HepG2 (cell line): ENCODE data around the gene PRKCZ. TPM values are rescaled to one million over a fixed set of nuclear protein-coding genes. Genes with fewer than 3 reads are reported as not detected.

Source experiments
- ATAC-seq: fragments of 200-7000 bp; cut with Tn5 transposase; 3 replicates; pipeline ENCODE4 v1.9.1; 2020; ENCODE audit warnings: mild to moderate bottlenecking, moderate library complexity
- BruUV-seq: library from RNA; stranded (reverse); fragments of 400-500 nt; replicated peaks from 2 replicates; lab custom pipeline; 2021; lab: Mats Ljungman, UMichigan
- CTCF ChIA-PET: fragments of 300-600 bp; formaldehyde crosslinking; extraction: SDS; loops from one replicate; lab custom pipeline; 2021; ENCODE audit warnings: low total read pairs, inconsistent platforms, low intra/inter-chr PET ratio; lab: Yijun Ruan, JAX
- POLR2A ChIA-PET: fragments of 350-600 bp; sonication (Branson Sonifier 250); formaldehyde crosslinking; loops from one replicate; lab custom pipeline; 2020; ENCODE audit warnings: antibody characterized with exemption, inconsistent platforms; lab: Yijun Ruan, JAX
- DNase-seq: peaks from one replicate; pipeline ENCODE4 v3.0.0-alpha.2; 2015; ENCODE audit warnings: low spot score
- FAIRE-seq: peaks from 3 replicates; lab custom pipeline; 2011; peaks lifted over from hg19 to GRCh38; lab: Jason Lieb, UNC
- H2AFZ ChIP-seq: one replicate; pipeline ENCODE4 v1.6.1; 2011; ENCODE audit warnings: low read length, inconsistent platforms
- H3K27ac ChIP-seq: fragments of 300-600 bp; 3 replicates; pipeline ENCODE4 v1.8.0; 2011; ENCODE audit warnings: mixed run types, mild to moderate bottlenecking, mixed read lengths, low read length, inconsistent platforms; ENCODE audit not compliant: insufficient read depth; ENCODE audit errors: extremely low read length
- H3K27me3 ChIP-seq, 2 experiments: fragments of 200-600 bp in 1 of 2; 2 replicates in 1 of 2; 3 replicates in 1 of 2; pipeline versions ENCODE4 v1.6.0 to v1.8.0; 2011; ENCODE audit warnings: low read length in 2 of 2, mild to moderate bottlenecking in 2 of 2, moderate library complexity in 2 of 2, inconsistent platforms in 1 of 2; ENCODE audit not compliant: insufficient read depth in 2 of 2, control insufficient read depth in 1 of 2
- H3K36me3 ChIP-seq, 2 experiments: fragments of 200-600 bp in 1 of 2; replicated peaks in 1 of 2; 2 replicates in 1 of 2; 3 replicates in 1 of 2; pipeline versions ENCODE4 v1.5.1 to v1.8.0; 2011; ENCODE audit warnings: low read length in 2 of 2, inconsistent platforms in 1 of 2; ENCODE audit not compliant: insufficient read depth in 2 of 2, control insufficient read depth in 1 of 2
- H3K4me1 ChIP-seq: 2 replicates; pipeline ENCODE4 v1.5.1; 2012; ENCODE audit warnings: low read length, inconsistent platforms; ENCODE audit not compliant: insufficient read depth
- H3K4me2 ChIP-seq: 2 replicates; pipeline ENCODE4 v1.6.0; 2011; ENCODE audit warnings: low read depth, low read length, inconsistent platforms
- H3K4me3 ChIP-seq, 3 experiments: fragments of 200-600 bp in 1 of 3; sonication (generic), shearing (Covaris generic) in 1 of 3; replicated peaks in 1 of 3; 2 replicates each; pipeline ENCODE4 v1.5.1; 2011 to 2016; ENCODE audit warnings: low read length in 3 of 3, inconsistent platforms in 2 of 3, low read depth in 2 of 3, mild to moderate bottlenecking in 2 of 3, control low read depth in 1 of 3, mixed read lengths in 1 of 3; ENCODE audit not compliant: insufficient read depth in 1 of 3
- H3K79me2 ChIP-seq: one replicate; pipeline ENCODE4 v1.6.1; 2011; ENCODE audit warnings: low read length, inconsistent platforms; ENCODE audit not compliant: insufficient read depth
- H3K9ac ChIP-seq: 2 replicates; pipeline ENCODE4 v1.6.0; 2011; ENCODE audit warnings: mild to moderate bottlenecking, low read depth, low read length, inconsistent platforms; ENCODE audit not compliant: insufficient read depth
- H3K9me3 ChIP-seq: 2 replicates; pipeline ENCODE4 v1.5.1; 2012; ENCODE audit warnings: mild to moderate bottlenecking, low read length
- H4K20me1 ChIP-seq: 2 replicates; pipeline ENCODE4 v1.6.0; 2011; ENCODE audit warnings: inconsistent platforms, mild to moderate bottlenecking, low read length, moderate library complexity; ENCODE audit not compliant: insufficient read depth
- DRAP1 ChIP-seq: IDR thresholded peaks from 2 replicates; pipeline ENCODE4 v1.6.1; 2016; ENCODE audit warnings: missing genetic modification reagents, missing compliant biosample characterization
- GATA4 ChIP-seq: sonication (generic); IDR thresholded peaks from 2 replicates; pipeline ENCODE4 v1.6.1; 2016; ENCODE audit warnings: antibody characterized with exemption, low read depth, borderline replicate concordance
- HDAC1 ChIP-seq: sonication (generic); formaldehyde crosslinking; IDR thresholded peaks from 2 replicates; pipeline ENCODE4 v1.5.1; 2020; ENCODE audit warnings: mild to moderate bottlenecking, missing genetic modification reagents
- MTA3 ChIP-seq: sonication (generic); formaldehyde crosslinking; IDR thresholded peaks from 2 replicates; pipeline ENCODE4 v1.4.0; 2020; ENCODE audit warnings: missing genetic modification reagents
- NFATC3 ChIP-seq: sonication (generic); formaldehyde crosslinking; IDR thresholded peaks from 2 replicates; pipeline ENCODE4 v1.5.1; 2020; ENCODE audit warnings: mild to moderate bottlenecking, missing genetic modification reagents
- NFYB ChIP-seq: sonication (generic); formaldehyde crosslinking; IDR thresholded peaks from 2 replicates; pipeline ENCODE4 v1.4.0; 2020; ENCODE audit warnings: missing genetic modification reagents
- PBX2 ChIP-seq: IDR thresholded peaks from 2 replicates; pipeline ENCODE4 v1.6.1; 2016; ENCODE audit warnings: control low read depth
- XBP1 ChIP-seq: sonication (generic); formaldehyde crosslinking; IDR thresholded peaks from 2 replicates; pipeline ENCODE4 v1.5.0; 2020; ENCODE audit warnings: missing genetic modification reagents
- ZBTB3 ChIP-seq: sonication (generic); formaldehyde crosslinking; IDR thresholded peaks from 2 replicates; pipeline ENCODE4 v1.4.0; 2020; ENCODE audit warnings: low read depth, mild to moderate bottlenecking, moderate library complexity, missing genetic modification reagents, borderline replicate concordance
- ZMYM3 ChIP-seq: sonication (generic); formaldehyde crosslinking; IDR thresholded peaks from 2 replicates; pipeline ENCODE4 v1.5.1; 2020; ENCODE audit warnings: mild to moderate bottlenecking, missing genetic modification reagents
- ZMYM4 ChIP-seq: sonication (generic); formaldehyde crosslinking; IDR thresholded peaks from 2 replicates; pipeline ENCODE4 v1.8.1; 2023; ENCODE audit warnings: mild to moderate bottlenecking, missing genetic modification reagents
- ZNF274 ChIP-seq: sonication (generic); formaldehyde crosslinking; IDR thresholded peaks from 2 replicates; pipeline ENCODE4 v1.5.1; 2020; ENCODE audit warnings: mild to moderate bottlenecking, missing genetic modification reagents
- WGBS: methylation state at CpG from one replicate; pipeline ENCODE4 v1.1.6; 2017; ENCODE audit warnings: low lambda C conversion rate; 5-methylcytosine and 5-hydroxymethylcytosine counted together
- in situ Hi-C: cut with HindIII; loops from 2 replicates; pipeline ENCODE4 v1.10.0; 2017; ENCODE audit warnings: low pct_unique_long_range_greater_than_20kb; ENCODE audit not compliant: extremely low pct_ligation_motif_present
- intact Hi-C: fragments of 100-400 bp; cut with micrococcal nuclease; formaldehyde crosslinking; loops from one replicate; pipeline ENCODE4 v1.10.0; 2022; ENCODE audit not compliant: unreplicated experiment
- polyA plus RNA-seq, 8 experiments: library from polyadenylated mRNA; depleted of rRNA in 3 of 8; stranded (reverse) in 7 of 8; unstranded in 1 of 8; fragments of >200 nt; fragmentation: Illumina TruSeq in 4 of 8; extraction: Trizol in 4 of 8; gene quantifications; 2 replicates each; pipeline versions ENCODE4 v1.2.1 to v1.2.3, GENCODE V29; 2011 to 2016; ENCODE audit warnings: low read depth in 4 of 8, missing spikeins in 1 of 8, mixed read lengths in 1 of 8; ENCODE audit not compliant: insufficient read depth in 1 of 8
- total RNA-seq, 5 experiments: library from RNA; depleted of rRNA; stranded (reverse); fragments of >200 nt; fragmentation: Illumina TruSeq; extraction: Trizol; gene quantifications; 2 replicates each; pipeline ENCODE4 v1.2.3, GENCODE V29; 2016; ENCODE audit warnings: low read depth in 1 of 5
- TF ChIP-seq, protein P1 (sequence below): sonication (generic); formaldehyde crosslinking; IDR thresholded peaks from 2 replicates; pipeline ENCODE4 v1.4.0; 2020; ENCODE audit warnings: missing genetic modification reagents, borderline replicate concordance
- TF ChIP-seq, protein P2 (sequence below): sonication (generic); formaldehyde crosslinking; IDR thresholded peaks from 2 replicates; pipeline ENCODE4 v1.5.1; 2020; ENCODE audit warnings: mild to moderate bottlenecking, moderate library complexity, missing genetic modification reagents
- TF ChIP-seq, protein P3 (sequence below): sonication (generic); formaldehyde crosslinking; IDR thresholded peaks from 2 replicates; pipeline ENCODE4 v1.5.0; 2020; ENCODE audit warnings: missing genetic modification reagents, mild to moderate bottlenecking, borderline replicate concordance

The PRKCZ gene
- total and polyA plus RNA-seq, 2 of the 13 experiments (the other 11 are each of a cell fraction or from before 2014, with no cell fraction given): 34.7 to 85.2 TPM

GRCh38 chr1:2115702-2116341 is 65.6 kb downstream of the PRKCZ start:
- ATAC-seq: no peak
- no peak overlapping the region for H3K9ac ChIP-seq
- no peaks in the 10 kb centered on the region for H4K20me1 ChIP-seq
- BruUV-seq: no TSS peak
- in situ Hi-C loops (no loop called here), intact Hi-C loops (no loop called here)
- H3K79me2 ChIP-seq: no peaks in the 10 kb centered on the region
- H3K27ac ChIP-seq: no peak overlapping the region
- no peaks in the 10 kb centered on the region for H3K27me3 ChIP-seq
- no peak overlapping the region for H2AFZ ChIP-seq
- no peaks in the 10 kb centered on the region; a peak in 2 of 5 replicates for H3K36me3 ChIP-seq
- ChIA-PET POLR2A (interaction anchor here (1.4 kb wide), 1 partner anchor 11 kb away, joined by 5 read pairs; no protein-coding TSS in a partner anchor), CTCF (no interaction called here)
- H3K4me3 ChIP-seq: no peak overlapping the region
- FAIRE-seq: no peak
- no peaks in the 10 kb centered on the region for H3K4me1 ChIP-seq
- DNase-seq: no peak
- no peak overlapping the region for H3K4me2 ChIP-seq
- 78% methylated on average over 14 of the region's 28 CpGs for WGBS
- no peaks in the 10 kb centered on the region for H3K9me3 ChIP-seq
- no peak for TF ChIP-seq XBP1 (CRISPR knock-in tag)
- no peak for TF ChIP-seq HDAC1
- TF ChIP-seq MTA3: no peak
- no peak for TF ChIP-seq ZBTB3 (CRISPR knock-in tag)
- TF ChIP-seq ZMYM4 (CRISPR knock-in tag): no peak
- TF ChIP-seq ZNF274 (CRISPR knock-in tag): no peak
- no peak for TF ChIP-seq DRAP1 (CRISPR knock-in tag)
- TF ChIP-seq NFATC3 (CRISPR knock-in tag): no peak
- no peak for TF ChIP-seq NFYB (CRISPR knock-in tag)
- TF ChIP-seq, protein P1, sequence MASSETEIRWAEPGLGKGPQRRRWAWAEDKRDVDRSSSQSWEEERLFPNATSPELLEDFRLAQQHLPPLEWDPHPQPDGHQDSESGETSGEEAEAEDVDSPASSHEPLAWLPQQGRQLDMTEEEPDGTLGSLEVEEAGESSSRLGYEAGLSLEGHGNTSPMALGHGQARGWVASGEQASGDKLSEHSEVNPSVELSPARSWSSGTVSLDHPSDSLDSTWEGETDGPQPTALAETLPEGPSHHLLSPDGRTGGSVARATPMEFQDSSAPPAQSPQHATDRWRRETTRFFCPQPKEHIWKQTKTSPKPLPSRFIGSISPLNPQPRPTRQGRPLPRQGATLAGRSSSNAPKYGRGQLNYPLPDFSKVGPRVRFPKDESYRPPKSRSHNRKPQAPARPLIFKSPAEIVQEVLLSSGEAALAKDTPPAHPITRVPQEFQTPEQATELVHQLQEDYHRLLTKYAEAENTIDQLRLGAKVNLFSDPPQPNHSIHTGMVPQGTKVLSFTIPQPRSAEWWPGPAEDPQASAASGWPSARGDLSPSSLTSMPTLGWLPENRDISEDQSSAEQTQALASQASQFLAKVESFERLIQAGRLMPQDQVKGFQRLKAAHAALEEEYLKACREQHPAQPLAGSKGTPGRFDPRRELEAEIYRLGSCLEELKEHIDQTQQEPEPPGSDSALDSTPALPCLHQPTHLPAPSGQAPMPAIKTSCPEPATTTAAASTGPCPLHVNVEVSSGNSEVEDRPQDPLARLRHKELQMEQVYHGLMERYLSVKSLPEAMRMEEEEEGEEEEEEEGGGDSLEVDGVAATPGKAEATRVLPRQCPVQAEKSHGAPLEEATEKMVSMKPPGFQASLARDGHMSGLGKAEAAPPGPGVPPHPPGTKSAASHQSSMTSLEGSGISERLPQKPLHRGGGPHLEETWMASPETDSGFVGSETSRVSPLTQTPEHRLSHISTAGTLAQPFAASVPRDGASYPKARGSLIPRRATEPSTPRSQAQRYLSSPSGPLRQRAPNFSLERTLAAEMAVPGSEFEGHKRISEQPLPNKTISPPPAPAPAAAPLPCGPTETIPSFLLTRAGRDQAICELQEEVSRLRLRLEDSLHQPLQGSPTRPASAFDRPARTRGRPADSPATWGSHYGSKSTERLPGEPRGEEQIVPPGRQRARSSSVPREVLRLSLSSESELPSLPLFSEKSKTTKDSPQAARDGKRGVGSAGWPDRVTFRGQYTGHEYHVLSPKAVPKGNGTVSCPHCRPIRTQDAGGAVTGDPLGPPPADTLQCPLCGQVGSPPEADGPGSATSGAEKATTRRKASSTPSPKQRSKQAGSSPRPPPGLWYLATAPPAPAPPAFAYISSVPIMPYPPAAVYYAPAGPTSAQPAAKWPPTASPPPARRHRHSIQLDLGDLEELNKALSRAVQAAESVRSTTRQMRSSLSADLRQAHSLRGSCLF (CRISPR knock-in tag): no peak
- TF ChIP-seq, protein P2, sequence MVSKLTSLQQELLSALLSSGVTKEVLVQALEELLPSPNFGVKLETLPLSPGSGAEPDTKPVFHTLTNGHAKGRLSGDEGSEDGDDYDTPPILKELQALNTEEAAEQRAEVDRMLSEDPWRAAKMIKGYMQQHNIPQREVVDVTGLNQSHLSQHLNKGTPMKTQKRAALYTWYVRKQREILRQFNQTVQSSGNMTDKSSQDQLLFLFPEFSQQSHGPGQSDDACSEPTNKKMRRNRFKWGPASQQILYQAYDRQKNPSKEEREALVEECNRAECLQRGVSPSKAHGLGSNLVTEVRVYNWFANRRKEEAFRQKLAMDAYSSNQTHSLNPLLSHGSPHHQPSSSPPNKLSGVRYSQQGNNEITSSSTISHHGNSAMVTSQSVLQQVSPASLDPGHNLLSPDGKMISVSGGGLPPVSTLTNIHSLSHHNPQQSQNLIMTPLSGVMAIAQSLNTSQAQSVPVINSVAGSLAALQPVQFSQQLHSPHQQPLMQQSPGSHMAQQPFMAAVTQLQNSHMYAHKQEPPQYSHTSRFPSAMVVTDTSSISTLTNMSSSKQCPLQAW (CRISPR knock-in tag): no peak
- TF ChIP-seq ZMYM3 (CRISPR knock-in tag): no peak
- TF ChIP-seq, protein P3, sequence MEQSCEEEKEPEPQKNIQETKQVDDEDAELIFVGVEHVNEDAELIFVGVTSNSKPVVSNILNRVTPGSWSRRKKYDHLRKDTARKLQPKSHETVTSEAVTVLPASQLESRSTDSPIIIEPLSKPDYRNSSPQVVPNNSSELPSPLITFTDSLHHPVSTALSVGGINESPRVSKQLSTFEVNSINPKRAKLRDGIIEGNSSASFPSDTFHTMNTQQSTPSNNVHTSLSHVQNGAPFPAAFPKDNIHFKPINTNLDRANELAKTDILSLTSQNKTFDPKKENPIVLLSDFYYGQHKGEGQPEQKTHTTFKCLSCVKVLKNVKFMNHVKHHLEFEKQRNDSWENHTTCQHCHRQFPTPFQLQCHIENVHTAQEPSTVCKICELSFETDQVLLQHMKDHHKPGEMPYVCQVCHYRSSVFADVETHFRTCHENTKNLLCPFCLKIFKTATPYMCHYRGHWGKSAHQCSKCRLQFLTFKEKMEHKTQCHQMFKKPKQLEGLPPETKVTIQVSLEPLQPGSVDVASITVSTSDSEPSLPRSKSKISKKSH: no peak
- TF ChIP-seq GATA4: no peak
- no peak for TF ChIP-seq PBX2 (CRISPR knock-in tag)
